ENCODE data around the gene FBXO9. TPM values are rescaled to one million over a fixed set of nuclear protein-coding genes. Genes with fewer than 3 reads are reported as not detected.

Gene FBXO9
- total RNA-seq, 2 donors from 2014 or later = 49.6 to 65.3 TPM

- Mint-ChIP-seq H3K27me3 (ENCODE audit: insufficient read depth) (no peaks in the 10 kb centered on the region), H3K4me1 (no peaks in the 10 kb centered on the region), H3K4me3 (no peak overlapping the region), H3K36me3 (ENCODE audit: low read depth) (peaks cover 55% of the 10 kb centered on the region), H3K9me3 (no peaks in the 10 kb centered on the region), H3K27ac (no peak overlapping the region)
- no peaks in the 10 kb centered on the region for H3K4me1 ChIP-seq (ENCODE audit: control insufficient read depth, insufficient read depth, low read length)
- no peak overlapping the region for H3K4me3 ChIP-seq (ENCODE audit: low read length)
- TF ChIP-seq CTCF (conservative IDR thresholded peaks at IDR 0.05) = no peak
- no peak overlapping the region for H3K27ac ChIP-seq (ENCODE audit: low read depth, low read length)
- no peaks in the 10 kb centered on the region for H3K27me3 ChIP-seq (ENCODE audit: control insufficient read depth, insufficient read depth, low read length, poor library complexity, severe bottlenecking)
- DNase-seq = no peak
- peaks cover 68% of the 10 kb centered on the region for H3K36me3 ChIP-seq (ENCODE audit: control insufficient read depth, insufficient read depth, low read length)
- H3K9me3 ChIP-seq (ENCODE audit: control insufficient read depth, low read length) = no peaks in the 10 kb centered on the region
- H3K9ac ChIP-seq (ENCODE audit: extremely low read depth, low read length, poor library complexity, severe bottlenecking) = no peak overlapping the region
These were observed 24.7 kb downstream of the FBXO9 start for GRCh38 chr6:53089948-53090347.

GRCh38 chr6:53090576-53090975 is 25.4 kb downstream of the FBXO9 start:
- WGBS, 2 experiments (ENCODE audit: insufficient coverage in 1 of 2, insufficient read length in 1 of 2) = 94 to 100% methylated on average over 1 to 2 of the region's 2 CpGs
- peaks cover 60% of the 10 kb centered on the region for H3K36me3 Mint-ChIP-seq (ENCODE audit: low read depth)

GRCh38 chr6:53095270-53095669 is 30.1 kb downstream of the FBXO9 start:
- no peaks in the 10 kb centered on the region for H3K27me3 Mint-ChIP-seq (ENCODE audit: insufficient read depth)
- H3K36me3 Mint-ChIP-seq (ENCODE audit: low read depth) = peaks cover 71% of the 10 kb centered on the region
- no peak overlapping the region for H3K4me3 Mint-ChIP-seq
- Histone ChIP-seq H3K36me3 (ENCODE audit: control insufficient read depth, insufficient read depth, low read length) (peaks cover 82% of the 10 kb centered on the region), H3K27me3 (ENCODE audit: control insufficient read depth, insufficient read depth, low read length, poor library complexity, severe bottlenecking) (no peaks in the 10 kb centered on the region), H3K4me3 (ENCODE audit: low read length) (no peak overlapping the region), H3K4me1 (ENCODE audit: control insufficient read depth, insufficient read depth, low read length) (no peaks in the 10 kb centered on the region), H3K9me3 (ENCODE audit: control insufficient read depth, low read length) (no peaks in the 10 kb centered on the region), H3K9ac (ENCODE audit: extremely low read depth, low read length, poor library complexity, severe bottlenecking) (no peak overlapping the region), H3K27ac (ENCODE audit: low read depth, low read length) (no peak overlapping the region)
- H3K9me3 Mint-ChIP-seq = no peaks in the 10 kb centered on the region
- 91 to 100% methylated on average over 1 to 3 of the region's 3 CpGs for WGBS, 2 experiments (ENCODE audit: insufficient coverage in 1 of 2, insufficient read length in 1 of 2)
- H3K27ac Mint-ChIP-seq = no peak overlapping the region
- no peaks in the 10 kb centered on the region for H3K4me1 Mint-ChIP-seq
- no peak for TF ChIP-seq CTCF (conservative IDR thresholded peaks at IDR 0.05)
- DNase-seq = no peak

More at GRCh38 chr6:53090576-53090975, 25.4 kb downstream of the FBXO9 start:
- Histone ChIP-seq H3K4me1 (ENCODE audit: control insufficient read depth, insufficient read depth, low read length) (no peaks in the 10 kb centered on the region), H3K9me3 (ENCODE audit: control insufficient read depth, low read length) (no peaks in the 10 kb centered on the region), H3K36me3 (ENCODE audit: control insufficient read depth, insufficient read depth, low read length) (peaks cover 70% of the 10 kb centered on the region), H3K27ac (ENCODE audit: low read depth, low read length) (no peak overlapping the region), H3K27me3 (ENCODE audit: control insufficient read depth, insufficient read depth, low read length, poor library complexity, severe bottlenecking) (no peaks in the 10 kb centered on the region), H3K4me3 (ENCODE audit: low read length) (no peak overlapping the region), H3K9ac (ENCODE audit: extremely low read depth, low read length, poor library complexity, severe bottlenecking) (no peak overlapping the region)
- Mint-ChIP-seq H3K27ac (no peak overlapping the region), H3K4me3 (no peak overlapping the region), H3K4me1 (no peaks in the 10 kb centered on the region), H3K27me3 (ENCODE audit: insufficient read depth) (no peaks in the 10 kb centered on the region), H3K9me3 (no peaks in the 10 kb centered on the region)
- no peak for DNase-seq
- no peak for TF ChIP-seq CTCF (conservative IDR thresholded peaks at IDR 0.05)
